GM19043 (cell line): ENCODE measurements around the gene NPAS3.

Experiments used
- ATAC-seq: cut with Tn5 transposase; IDR thresholded peaks from one replicate; pipeline ENCODE4 v1.9.1; 2021; ENCODE audit warnings: low read depth; ENCODE audit not compliant: unreplicated experiment

The NPAS3 gene

DNA sequence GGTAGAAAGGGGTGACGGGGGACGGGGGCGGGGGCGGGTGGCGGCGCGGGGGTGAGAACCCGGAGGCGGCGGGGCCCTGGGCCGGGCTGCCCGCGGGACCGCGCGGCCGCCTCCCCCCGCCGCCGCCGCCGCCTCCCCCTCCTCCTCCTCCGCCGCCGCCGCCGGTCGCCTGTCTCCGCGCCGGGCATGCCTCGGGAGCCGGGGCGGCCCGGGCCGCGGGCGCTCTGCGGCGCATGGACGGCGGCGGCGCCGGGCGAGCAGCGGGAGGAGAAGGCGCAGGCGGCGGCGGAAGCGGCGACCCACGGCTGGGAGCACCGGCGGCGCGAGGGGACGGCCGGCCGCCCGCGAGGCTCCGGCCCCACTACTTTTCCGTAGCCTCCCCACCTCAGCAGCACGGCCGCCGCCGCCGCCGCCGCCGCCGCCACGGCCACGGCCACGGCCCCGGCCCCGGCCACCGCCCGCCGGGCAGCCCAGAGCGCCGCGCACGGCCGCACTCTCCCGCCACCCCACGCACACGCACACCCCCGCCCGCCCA is at the start of gene NPAS3:
Gene NPAS3 (plus strand): TSS at position 161 of the 535 bp plus-strand sequence.
- no peak for ATAC-seq

DNA sequence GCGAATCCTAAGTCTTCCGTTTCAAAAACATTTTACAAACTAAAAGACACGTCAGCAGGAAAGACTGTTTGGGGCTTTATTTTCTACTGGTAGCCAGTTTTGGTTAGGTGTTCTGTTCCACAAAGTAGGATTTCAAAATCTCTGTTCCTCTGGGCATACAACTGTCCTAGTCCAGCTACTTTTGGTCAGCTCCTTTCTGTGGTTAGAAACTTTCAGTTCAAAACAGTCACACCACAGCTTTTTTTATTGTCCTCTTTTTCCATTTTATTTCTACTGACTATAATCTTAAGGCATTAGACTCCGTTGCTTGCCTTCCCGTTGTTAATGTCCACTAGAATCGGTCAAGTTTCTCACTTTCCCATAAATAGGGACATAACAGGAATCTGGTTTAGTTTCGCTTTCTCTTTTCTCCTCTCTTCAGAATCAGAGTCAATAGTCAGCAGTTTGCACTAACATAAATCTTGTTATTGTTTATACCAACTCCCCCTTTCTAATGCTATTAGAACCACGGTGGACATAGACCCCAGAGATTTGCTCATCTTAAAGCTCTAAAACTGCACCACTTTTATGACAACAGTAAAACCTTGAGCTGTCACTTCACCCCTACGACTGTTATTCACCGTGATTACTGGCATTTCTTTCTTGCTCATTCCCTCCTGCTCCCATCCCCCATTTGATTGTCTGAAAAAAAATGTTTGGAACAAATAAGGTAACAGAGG is 41.5 kb upstream of the NPAS3 start:
- ATAC-seq, result no peak

DNA sequence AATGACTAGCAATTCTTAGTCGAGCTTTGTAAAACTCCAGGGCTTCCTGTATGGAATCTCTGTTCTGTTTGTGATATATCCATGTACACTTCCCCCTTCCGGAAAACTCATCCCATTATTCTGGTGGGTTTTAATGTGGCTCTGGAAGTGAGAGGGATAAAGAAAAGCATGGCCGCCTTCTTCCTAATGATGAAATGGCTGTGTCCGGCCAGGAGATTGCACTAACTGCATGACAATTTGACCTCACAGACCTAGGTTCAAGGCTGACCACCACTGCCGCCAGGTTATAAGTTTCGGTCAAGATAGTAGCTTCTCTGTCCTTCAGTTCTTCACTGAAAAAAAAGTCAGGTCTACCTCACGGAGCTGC is 41.0 kb upstream of the NPAS3 start:
- no peak for ATAC-seq

DNA sequence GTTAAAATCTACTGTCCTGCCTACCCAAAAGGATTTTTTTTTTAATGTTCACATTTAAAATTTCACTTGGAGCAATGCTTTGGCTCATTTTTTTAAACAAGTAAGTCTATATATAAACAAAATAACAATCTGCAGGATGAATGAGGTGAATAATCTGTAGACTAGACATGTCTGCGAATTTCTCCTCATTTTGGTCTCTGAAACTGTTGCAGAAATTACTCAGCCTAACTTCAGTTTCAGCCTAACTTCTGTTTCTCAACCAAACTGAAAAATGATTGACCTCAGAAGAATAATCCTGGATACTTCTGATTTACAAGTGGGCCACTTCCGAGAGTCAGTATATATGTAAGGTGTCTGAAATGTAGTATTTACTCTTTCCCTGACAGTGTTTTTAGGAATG is 39.8 kb upstream of the NPAS3 start:
- ATAC-seq, result no peak

DNA sequence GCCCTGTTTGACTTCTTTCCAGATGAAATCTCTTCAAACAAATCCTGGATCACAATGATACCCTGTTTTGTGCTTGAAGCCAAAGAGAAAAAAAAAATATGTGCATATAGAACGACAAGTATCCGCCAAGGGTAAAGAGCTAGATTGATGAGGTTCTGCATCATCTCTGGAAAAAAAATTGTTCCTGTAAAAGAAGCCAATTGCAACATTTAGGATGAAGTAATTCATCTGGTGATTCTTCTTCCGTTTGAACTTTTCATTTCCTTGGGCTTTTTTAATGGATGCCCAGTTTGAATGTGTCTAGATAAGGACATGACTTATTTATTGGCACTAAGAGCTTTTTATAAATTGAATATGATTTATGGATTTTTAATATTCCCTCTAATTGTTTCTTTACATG is 38.1 kb upstream of the NPAS3 start:
- no peak for ATAC-seq

DNA sequence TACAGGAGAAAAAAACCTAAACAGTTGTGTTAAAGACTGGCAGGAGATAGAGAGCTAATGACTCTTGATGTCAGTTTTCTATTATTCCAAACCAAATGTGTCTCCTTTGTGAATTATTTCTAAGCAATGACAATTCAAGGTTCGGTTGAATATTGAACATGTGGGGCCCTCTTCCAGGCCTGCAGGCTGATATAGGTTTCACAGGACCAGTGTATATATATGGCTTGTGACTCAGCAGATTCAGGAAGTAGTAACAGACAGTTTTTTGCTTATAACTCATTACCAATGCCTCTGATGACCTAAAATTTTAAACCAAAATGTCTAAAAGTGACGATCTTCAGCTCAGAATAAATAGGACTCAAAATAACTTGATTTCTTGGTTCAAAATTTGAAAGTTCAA is 33.7 kb upstream of the NPAS3 start:
- no peak for ATAC-seq

DNA sequence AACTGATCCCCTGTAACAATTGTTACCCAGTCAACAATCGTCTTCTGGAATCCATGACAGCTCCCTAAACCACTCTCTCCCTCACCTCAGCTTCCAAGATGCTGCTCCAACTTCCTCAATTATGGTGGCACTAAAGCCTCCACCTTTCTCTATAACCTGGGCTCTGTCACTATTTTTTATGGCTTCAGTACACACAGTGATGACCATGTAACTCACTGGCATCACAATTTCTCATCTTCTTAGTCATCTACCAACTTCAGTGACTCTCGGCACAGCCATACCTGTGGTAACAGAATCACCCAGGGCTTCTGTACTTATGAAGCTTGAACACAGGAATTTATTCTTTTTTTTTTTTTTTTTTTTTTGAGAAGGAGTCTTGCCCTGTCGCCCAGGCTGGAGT is 32.0 kb upstream of the NPAS3 start:
- no peak for ATAC-seq

DNA sequence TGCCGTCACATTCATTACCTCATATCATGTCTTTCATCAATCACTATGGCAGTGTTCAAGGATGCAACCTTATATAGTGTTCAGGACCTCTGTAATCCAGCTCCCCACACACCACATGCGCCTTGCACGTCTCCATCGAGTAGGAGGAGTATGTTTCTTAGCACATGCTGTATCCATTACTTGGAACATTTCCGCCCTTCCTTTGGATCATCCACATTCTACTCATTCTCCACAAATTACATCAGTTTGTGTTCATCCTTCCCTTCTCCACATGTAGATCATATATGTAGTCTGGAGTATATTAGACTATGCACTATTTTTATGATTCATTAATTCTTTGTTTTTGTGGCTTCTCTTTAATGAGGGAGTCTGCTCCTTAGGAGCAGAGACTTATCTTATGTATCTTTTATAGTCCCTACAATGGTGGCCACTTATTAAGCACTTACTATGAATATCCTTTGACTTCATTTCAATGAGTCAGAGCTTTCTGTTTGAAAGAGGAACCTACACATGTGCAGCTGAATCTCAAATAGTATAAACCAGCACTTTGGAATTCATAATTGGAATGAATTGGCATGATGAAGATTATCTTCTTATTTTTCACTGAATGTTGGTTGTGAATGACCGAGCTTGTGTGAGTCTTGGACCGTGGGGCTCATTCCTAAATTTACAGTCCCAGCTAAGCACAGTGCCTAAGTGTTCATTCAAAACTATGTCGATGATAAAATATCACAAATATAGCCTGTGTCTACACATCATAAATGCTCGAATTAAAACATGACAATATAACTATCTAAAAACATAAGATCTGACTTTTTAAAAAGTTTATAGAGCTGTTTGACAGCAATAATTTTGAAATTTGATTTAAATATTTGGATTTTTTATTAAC is 30.2 kb upstream of the NPAS3 start:
- no peak for ATAC-seq

DNA sequence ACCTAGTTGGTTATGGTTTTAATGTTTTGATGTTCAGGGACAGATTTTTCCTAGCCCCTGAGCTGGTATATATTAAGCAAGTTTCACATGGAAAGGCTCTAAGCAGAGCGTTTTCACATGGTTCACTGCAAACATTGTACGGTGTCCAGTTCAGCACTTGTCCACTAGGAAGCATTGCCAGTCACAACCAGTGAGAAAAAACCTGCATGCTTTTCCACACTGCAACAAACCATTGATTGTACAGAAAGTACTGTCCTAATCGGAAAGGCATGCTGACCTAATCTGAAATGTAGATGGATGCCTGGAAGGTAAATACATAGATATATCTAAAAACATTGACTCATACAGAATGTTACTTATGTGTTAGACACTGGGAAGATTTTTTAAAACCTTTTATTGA is 25.0 kb upstream of the NPAS3 start:
- ATAC-seq, result no peak

DNA sequence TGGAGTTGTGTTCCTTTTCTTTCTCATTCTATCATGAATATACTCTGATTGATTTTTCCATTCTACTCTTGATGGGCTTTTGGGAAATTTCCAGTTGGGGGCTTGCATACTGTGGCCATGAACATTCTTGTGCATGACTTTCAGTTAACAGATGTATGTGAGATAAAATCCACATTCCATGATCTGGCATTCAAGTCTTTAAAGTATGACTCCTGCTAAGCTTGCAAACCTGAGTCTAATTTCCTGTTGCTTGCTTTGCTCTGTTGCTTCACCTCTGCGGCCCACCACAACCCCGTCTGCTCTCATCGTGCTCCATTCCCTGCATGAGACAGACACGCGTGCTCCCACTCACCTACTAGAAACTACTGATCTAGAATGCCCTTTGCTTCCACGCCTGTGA is 24.3 kb upstream of the NPAS3 start:
- ATAC-seq, result no peak

DNA sequence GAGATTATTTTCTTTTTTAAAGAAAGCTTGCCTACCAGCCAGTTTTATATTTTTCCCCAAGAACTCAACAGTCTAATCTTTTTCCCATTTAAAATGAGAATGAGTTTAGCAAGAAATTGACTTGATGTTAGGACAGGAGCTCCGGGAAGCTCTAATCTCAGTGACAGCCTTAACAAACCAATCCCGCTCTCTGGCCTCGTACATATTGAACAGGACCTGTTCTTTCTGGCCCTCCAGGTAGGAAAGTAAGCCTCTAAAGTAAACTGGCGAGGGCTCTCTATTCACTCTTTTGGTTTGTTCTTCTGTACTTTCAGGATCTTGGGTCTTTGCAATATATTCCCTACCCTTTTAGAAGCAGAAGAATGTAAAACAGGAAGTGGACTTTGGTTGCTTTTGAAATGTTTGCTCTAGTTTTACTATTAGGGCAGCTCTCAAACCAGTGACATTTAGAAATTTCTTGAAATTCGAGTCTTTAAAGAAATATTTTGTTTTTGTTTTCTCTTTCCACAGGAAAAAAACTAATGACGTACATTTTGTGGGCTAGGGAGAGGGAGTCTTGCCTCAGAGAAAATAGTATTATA is 17.9 kb upstream of the NPAS3 start:
- ATAC-seq, result no peak

DNA sequence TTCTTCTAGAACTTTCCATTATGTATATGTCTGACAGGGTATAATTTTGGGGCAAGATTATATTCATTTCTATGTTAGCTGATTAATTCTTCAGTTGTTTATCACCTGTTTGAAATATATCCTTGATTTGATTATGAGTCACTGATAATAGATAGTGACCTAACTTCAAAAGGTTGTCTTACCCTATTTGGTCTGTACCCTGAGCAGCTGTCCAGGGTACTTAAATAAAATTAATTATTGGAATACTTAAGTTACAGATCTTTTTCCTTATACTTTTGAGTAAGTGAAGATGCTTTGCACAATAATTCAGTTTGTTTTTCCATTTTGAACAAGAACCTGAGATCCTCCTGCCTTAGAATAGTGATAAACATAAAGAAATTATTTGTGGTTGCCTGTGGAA is 13.2 kb upstream of the NPAS3 start:
- ATAC-seq, result no peak

DNA sequence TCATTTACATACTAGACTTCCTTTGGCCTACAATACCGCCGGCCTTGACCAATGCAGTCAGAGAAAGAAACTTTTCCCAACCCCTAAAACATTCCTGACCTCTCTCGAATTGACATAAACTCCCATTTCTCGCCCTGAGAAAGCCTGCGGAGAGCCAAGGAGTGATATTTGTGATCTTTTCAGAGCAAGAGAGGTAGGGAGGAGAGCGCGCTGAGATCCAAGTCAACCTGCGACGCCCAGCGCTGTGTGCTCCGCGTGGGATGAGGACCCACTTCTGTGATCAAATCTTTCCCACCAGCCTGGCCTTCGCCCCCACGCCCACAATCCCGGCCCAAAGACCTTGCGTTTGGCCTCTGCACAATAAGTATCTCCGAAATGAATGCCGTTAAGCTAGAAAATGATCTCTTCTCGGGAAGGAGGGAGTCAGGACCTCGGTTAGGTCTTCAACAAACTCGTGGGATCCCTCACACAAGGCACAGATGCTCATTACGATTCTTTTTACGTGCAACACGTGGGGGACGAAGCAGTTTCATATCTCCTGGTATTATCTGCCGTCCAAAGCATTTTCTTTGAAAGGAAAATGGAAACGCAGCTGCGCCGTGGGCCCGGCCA is 6.3 kb upstream of the NPAS3 start:
- ATAC-seq, result no peak

DNA sequence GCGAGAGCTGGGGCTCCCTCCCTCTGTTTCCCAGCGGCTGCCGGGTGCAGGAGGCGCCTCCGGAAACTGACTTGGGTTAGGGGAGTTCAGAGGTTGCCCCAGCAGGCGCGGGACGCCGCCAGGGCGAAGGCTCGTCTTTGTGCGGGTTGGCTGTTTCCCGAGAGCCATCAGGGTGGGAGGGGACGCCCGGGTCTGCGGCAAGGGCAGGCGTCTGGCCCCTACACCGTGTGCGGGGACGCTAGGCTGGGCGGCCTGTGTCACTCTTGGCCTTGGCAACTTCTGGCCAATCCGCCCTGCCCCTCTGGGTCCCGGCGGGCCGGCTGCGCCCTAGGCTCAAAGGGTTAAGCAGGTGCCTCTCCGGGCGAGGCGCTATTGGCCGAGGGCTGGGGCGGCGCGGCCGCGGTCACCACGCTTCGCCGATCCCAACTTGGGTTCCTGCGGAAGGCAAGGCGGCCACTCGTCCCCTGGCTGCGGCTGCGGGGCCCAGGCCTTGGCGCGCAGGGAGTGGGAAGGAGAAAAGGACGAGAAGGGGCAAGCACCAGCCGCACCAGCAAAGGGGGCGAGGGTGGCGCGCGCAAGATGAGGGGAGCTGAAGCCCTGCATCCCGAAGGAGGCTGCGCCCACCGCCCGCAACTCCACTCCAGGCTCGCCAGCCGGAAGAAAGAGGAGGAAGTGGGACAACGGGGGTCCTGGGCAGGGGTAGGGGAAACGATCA is 5.6 kb upstream of the NPAS3 start:
- ATAC-seq, result no peak

DNA sequence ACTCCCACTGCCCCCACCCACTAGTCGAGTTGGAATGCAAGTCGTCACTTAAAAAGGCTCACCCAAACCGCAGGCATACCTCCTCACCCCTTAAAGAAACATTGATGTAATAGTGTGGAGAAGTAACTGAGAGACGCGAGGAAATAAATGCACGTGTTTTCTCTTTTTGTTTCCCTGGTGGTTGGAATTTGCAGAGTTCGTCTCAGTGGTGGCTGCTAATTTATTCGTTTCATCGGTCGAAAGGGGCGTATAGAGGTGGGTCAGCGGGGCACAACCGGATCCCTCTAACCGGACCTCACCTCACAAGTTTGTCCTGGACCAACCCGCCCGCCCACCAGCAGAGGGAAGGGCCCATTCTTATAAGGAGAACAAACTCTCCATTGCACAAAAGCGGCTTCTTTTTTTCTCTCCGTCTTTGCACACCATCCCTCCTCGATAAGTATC is 5.0 kb upstream of the NPAS3 start:
- ATAC-seq, result no peak

DNA sequence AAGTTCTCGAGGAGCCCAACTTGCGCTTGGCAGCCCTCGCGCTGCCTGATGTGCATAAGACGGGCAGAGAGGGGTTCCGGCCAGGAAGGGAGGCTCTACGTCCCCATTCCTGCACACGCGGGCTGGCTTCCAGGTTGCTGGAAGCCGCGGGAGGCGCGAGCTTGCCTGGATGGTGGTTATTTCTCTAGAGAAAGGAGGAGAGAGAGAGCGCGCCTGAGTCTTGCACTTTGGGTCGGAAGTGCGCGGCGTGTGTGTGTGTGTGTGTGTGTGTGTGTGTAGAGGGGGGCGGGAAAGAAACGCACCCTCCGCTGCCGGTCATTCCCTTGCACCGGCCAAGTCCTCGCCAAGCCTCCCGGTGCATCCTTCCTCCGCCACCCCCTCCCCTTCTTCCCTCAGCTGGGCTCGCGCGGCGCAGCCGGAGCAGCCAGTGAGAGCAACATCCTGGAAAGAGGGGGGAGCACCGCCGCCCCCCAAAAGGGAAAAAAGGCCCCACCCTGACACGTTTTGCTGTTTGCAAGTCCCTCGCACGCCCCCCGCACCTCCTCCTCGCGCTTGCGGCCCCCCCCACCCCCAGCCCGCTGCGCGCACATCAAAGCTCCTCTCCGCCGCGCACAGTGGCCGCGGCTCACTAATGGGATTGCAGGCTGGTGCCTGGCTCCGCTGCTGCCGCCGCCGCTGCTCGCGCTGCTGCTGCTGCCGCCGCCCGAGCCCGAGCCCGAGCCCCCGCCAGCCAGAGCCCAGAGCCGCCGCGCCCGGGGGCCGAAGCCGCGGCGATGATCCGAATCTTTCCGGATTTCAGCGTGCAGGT is 4.4 kb upstream of the NPAS3 start:
- ATAC-seq, result no peak

DNA sequence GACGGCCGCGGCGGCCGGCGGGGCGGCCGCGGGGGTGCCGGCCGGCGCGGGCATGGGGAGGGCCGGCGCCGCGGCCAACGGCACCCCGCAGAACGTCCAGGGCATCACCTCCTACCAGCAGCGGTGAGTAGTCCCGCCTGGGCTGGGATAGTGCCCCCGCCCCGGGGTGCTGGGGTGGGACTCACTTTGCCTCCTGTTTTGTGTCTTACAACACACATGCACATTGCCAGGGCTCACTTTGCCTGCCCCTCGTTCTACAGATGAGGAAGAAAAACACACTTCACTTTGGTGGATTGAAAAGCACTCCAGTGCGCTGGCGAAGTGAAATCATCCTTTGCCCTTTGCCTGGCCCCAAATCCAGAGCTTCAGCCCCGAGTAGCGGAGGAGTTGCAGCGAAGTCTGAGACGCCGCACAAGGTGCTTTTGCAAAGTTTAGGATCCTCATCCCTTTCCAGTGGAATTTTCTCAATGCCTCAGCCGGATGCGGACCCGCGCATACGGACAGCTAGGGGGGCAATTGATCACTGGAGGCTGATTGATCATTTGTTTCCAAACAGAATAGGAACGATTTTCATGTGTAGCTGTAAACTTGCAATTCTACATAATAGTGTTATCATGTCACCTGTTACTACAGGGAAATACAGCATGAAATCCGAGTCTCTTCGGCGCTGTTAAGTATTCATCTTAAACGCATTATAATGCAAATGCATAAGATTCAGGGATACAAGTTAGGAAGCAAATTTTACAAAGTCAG is 3.6 kb upstream of the NPAS3 start:
- no peak for ATAC-seq

DNA sequence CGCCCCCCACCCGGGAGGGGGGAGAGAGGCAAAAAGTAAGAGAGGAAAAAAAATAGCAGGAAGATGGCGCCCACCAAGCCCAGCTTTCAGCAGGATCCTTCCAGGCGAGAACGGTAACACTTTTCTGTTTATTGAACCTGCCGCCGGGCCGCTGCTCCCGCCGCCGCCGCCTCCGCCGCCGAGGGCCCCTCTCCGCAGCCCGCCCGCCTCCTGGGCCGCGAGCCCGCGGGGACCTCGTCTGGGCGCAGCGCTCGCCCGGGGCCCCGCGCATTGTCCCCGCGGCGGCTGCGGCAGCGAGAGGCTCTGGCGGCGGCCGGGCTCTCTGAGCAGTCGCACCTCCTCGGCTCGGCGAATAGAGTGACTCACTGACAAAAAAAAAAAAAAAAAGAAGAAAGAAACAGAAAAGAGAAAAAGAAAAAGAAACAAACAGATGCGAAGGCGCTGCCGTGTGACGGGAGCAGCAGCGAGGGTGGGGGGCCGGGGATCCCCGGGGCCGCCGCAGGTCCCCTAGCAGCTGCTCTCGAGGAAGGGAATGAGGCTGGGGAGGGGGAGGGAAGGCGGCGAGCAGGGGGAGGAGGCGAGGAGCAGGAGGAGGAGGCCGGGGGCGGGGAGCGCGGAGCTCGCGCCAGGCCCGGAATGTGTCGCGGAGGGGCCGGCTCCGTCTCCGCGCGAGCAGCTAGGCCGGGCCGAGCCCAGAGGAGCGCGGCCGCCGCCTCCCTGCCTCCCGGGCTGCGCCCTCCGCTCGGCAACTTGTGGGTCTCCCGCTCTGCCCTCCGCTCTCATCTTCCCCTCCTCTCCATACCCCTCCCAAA is 781 bp downstream of the NPAS3 start:
- no peak for ATAC-seq
